HepG2 (cell line): ENCODE results near the gene ZNF221. TPM values are rescaled to one million over a fixed set of nuclear protein-coding genes. Genes with fewer than 3 reads are reported as not detected.

ENCODE experiments used
- EP300 ChIP-seq, 3 experiments: sonication (generic) in 1 of 3; formaldehyde crosslinking in 1 of 3; IDR thresholded peaks; 2 replicates each; pipeline versions ENCODE4 v1.5.1 to v1.6.1; 2011 to 2020; ENCODE audit warnings: low read depth in 2 of 3, low read length in 2 of 3, borderline replicate concordance in 1 of 3, improper control_type of control experiment in 1 of 3, mild to moderate bottlenecking in 1 of 3, missing genetic modification reagents in 1 of 3, moderate library complexity in 1 of 3
- ETV5 ChIP-seq: IDR thresholded peaks from 2 replicates; pipeline ENCODE4 v1.6.1; 2018; ENCODE audit warnings: missing biosample characterization, missing genetic modification reagents, inconsistent platforms, borderline replicate concordance
- FOXK2 ChIP-seq: fragments of 450-650 bp; IDR thresholded peaks from 2 replicates; pipeline ENCODE4 v1.6.1; 2016
- HOMEZ ChIP-seq: IDR thresholded peaks from 2 replicates; pipeline ENCODE4 v1.6.1; 2016; ENCODE audit warnings: low read depth
- KDM3A ChIP-seq: IDR thresholded peaks from 2 replicates; pipeline ENCODE4 v1.6.1; 2018; ENCODE audit warnings: low read depth, missing compliant biosample characterization
- KLF9 ChIP-seq: IDR thresholded peaks from 2 replicates; pipeline ENCODE4 v1.6.1; 2016; ENCODE audit warnings: low read depth
- MLX ChIP-seq: IDR thresholded peaks from 2 replicates; pipeline ENCODE4 v1.6.1; 2016
- MTF2 ChIP-seq: sonication (generic); formaldehyde crosslinking; IDR thresholded peaks from 2 replicates; pipeline ENCODE4 v1.5.0; 2020; ENCODE audit warnings: missing genetic modification reagents, borderline replicate concordance
- NFAT5 ChIP-seq: sonication (generic); formaldehyde crosslinking; IDR thresholded peaks from 2 replicates; pipeline ENCODE4 v1.4.0; 2020; ENCODE audit warnings: missing genetic modification reagents
- NFKBIZ ChIP-seq: IDR thresholded peaks from 2 replicates; pipeline ENCODE4 v1.6.1; 2018; ENCODE audit warnings: missing genetic modification reagents, missing compliant biosample characterization
- NR2F2 ChIP-seq: IDR thresholded peaks from 2 replicates; pipeline ENCODE4 v1.6.1; 2012; ENCODE audit warnings: low read depth, inconsistent platforms, borderline replicate concordance
- PATZ1 ChIP-seq: sonication (generic); formaldehyde crosslinking; IDR thresholded peaks from 2 replicates; pipeline ENCODE4 v1.4.0; 2020; ENCODE audit warnings: missing genetic modification reagents
- PHF8 ChIP-seq: sonication (generic); formaldehyde crosslinking; IDR thresholded peaks from 2 replicates; pipeline ENCODE4 v1.5.0; 2020; ENCODE audit warnings: missing genetic modification reagents
- REL ChIP-seq: sonication (generic); formaldehyde crosslinking; conservative IDR thresholded peaks from 2 replicates; pipeline ENCODE4 v1.8.0; 2022; ENCODE audit warnings: mild to moderate bottlenecking, missing genetic modification reagents, moderate library complexity
- SMC3 ChIP-seq: IDR thresholded peaks from 2 replicates; pipeline ENCODE4 v1.6.1; 2011; ENCODE audit warnings: low read length, improper control_type of control experiment
- SMYD3 ChIP-seq: sonication (generic); formaldehyde crosslinking; IDR thresholded peaks from 2 replicates; pipeline ENCODE4 v1.8.1; 2023; ENCODE audit warnings: mild to moderate bottlenecking, missing genetic modification reagents
- TCF7L2 ChIP-seq: IDR thresholded peaks from 2 replicates; pipeline ENCODE4 v1.6.1; 2011; ENCODE audit warnings: mild to moderate bottlenecking, low read depth, low read length, moderate library complexity
- ZNF143 ChIP-seq: sonication (generic); formaldehyde crosslinking; IDR thresholded peaks from 2 replicates; pipeline ENCODE4 v1.4.0; 2020; ENCODE audit warnings: missing genetic modification reagents
- ZNF329 ChIP-seq: sonication (generic); formaldehyde crosslinking; IDR thresholded peaks from 2 replicates; pipeline ENCODE4 v1.9.0; 2021; ENCODE audit warnings: low read depth, mild to moderate bottlenecking, missing genetic modification reagents
- ZNF605 ChIP-seq: sonication (generic); formaldehyde crosslinking; IDR thresholded peaks from 2 replicates; pipeline ENCODE4 v1.8.0; 2022; ENCODE audit warnings: mild to moderate bottlenecking, missing genetic modification reagents
- ZNF75D ChIP-seq: sonication (generic); formaldehyde crosslinking; IDR thresholded peaks from 2 replicates; pipeline ENCODE4 v1.8.1; 2023; ENCODE audit warnings: missing genetic modification reagents, mild to moderate bottlenecking, borderline replicate concordance
- polyA plus RNA-seq, 8 experiments: library from polyadenylated mRNA; depleted of rRNA in 3 of 8; stranded (reverse) in 7 of 8; unstranded in 1 of 8; fragments of >200 nt; fragmentation: Illumina TruSeq in 4 of 8; extraction: Trizol in 4 of 8; gene quantifications; 2 replicates each; pipeline versions ENCODE4 v1.2.1 to v1.2.3, GENCODE V29; 2011 to 2016; ENCODE audit warnings: low read depth in 4 of 8, missing spikeins in 1 of 8, mixed read lengths in 1 of 8; ENCODE audit not compliant: insufficient read depth in 1 of 8
- total RNA-seq, 5 experiments: library from RNA; depleted of rRNA; stranded (reverse); fragments of >200 nt; fragmentation: Illumina TruSeq; extraction: Trizol; gene quantifications; 2 replicates each; pipeline ENCODE4 v1.2.3, GENCODE V29; 2016; ENCODE audit warnings: low read depth in 1 of 5

ZNF221 gene
- total and polyA plus RNA-seq, 2 of the 13 experiments (the other 11 are each of a cell fraction or from before 2014, with no cell fraction given): 0.48 to 3.4 TPM

- TF ChIP-seq HOMEZ (CRISPR knock-in tag): no peak
- peak; percentile 92 for TF ChIP-seq PHF8
- TF ChIP-seq PATZ1 (CRISPR knock-in tag): no peak; the same call in 1 of the 2 replicates
- TF ChIP-seq ETV5 (CRISPR knock-in tag): peak; percentile 65; the same call in 1 of the 2 replicates
- peak; percentile 77 for TF ChIP-seq KDM3A
- no peak; the same call in 1 of the 2 replicates for TF ChIP-seq MTF2 (CRISPR knock-in tag)
- TF ChIP-seq NFKBIZ (CRISPR knock-in tag): peak; percentile 28; the same call in 1 of the 2 replicates
- TF ChIP-seq ZNF329: no peak
- TF ChIP-seq KLF9 (CRISPR knock-in tag): no peak
- TF ChIP-seq ZNF605 (CRISPR knock-in tag): peak; percentile 79
- TF ChIP-seq ZNF143 (CRISPR knock-in tag): peak; percentile 97
- TF ChIP-seq EP300 (IDR thresholded peaks at IDR 0.05; ENCODE audit: low read depth in 2 of 2, low read length in 2 of 2): no peak
- TF ChIP-seq EP300 (CRISPR knock-in tag; IDR thresholded peaks at IDR 0.05; ENCODE audit: borderline replicate concordance): no peak
- TF ChIP-seq ZNF75D (CRISPR knock-in tag): no peak
- peak; percentile 86 for TF ChIP-seq NFAT5 (CRISPR knock-in tag)
- no peak for TF ChIP-seq REL (CRISPR knock-in tag)
- peak; percentile 26; the same call in 1 of the 2 replicates for TF ChIP-seq NR2F2
- no peak for TF ChIP-seq TCF7L2
- no peak for TF ChIP-seq SMC3
- no peak for TF ChIP-seq MLX (CRISPR knock-in tag)
- no peak for TF ChIP-seq FOXK2
- TF ChIP-seq SMYD3: 0 out of 2 replicates have a peak, but pooled peaks have one; percentile 21
Measured at GRCh38 chr19:43934985-43935708, 15.9 kb upstream of the ZNF221 start, which contains the start of gene ZNF45 (continued).
